Peyer's patch (tissue), 4 donors: ENCODE measurements around the gene MLLT10. TPM values are rescaled to one million over a fixed set of nuclear protein-coding genes. Genes with fewer than 3 reads are reported as not detected.
A peak's percentile ranks its signal among the peaks of the same experiment; 100 is the strongest.

ENCODE experiments used
- DNase-seq, 3 donors: peaks; one replicate each; pipeline ENCODE4 v3.0.0-alpha.2; 2017 to 2019
- H3K27ac ChIP-seq, 4 donors: fragments of 200-600 bp; sonication (generic); one replicate each; pipeline ENCODE4 v1.5.1; 2016 to 2019
- H3K27me3 ChIP-seq, 2 donors: fragments of 200-600 bp; sonication (generic); one replicate each; pipeline ENCODE4 v1.5.1; 2019
- H3K36me3 ChIP-seq, 3 donors: fragments of 200-600 bp; sonication (generic); one replicate each; pipeline ENCODE4 v1.5.1; 2016 to 2019
- H3K4me1 ChIP-seq, 4 donors: fragments of 200-600 bp; sonication (generic); one replicate each; pipeline ENCODE4 v1.5.1; 2016 to 2019
- H3K4me3 ChIP-seq, 4 donors: fragments of 200-600 bp; sonication (generic); 1 replicate in 3 of 4; 2 replicates in 1 of 4; pipeline ENCODE4 v1.5.1; 2016 to 2019; ENCODE audit warnings: mild to moderate bottlenecking in 1 of 4
- H3K9me3 ChIP-seq, 4 donors: fragments of 200-600 bp; sonication (generic); one replicate each; pipeline ENCODE4 v1.5.1; 2016 to 2019; ENCODE audit warnings: mild to moderate bottlenecking in 1 of 4
- POLR2A ChIP-seq, 2 donors: fragments of 450-650 bp; IDR thresholded peaks; one replicate each; pipeline ENCODE4 v1.5.1; 2017; ENCODE audit warnings: antibody characterized with exemption in 2 of 2, mild to moderate bottlenecking in 2 of 2, moderate library complexity in 2 of 2
- total RNA-seq, 4 donors: library from RNA; depleted of rRNA; stranded (reverse); fragments of >200 nt; gene quantifications; one replicate each; pipeline ENCODE4 v1.1.0, GENCODE V29; 2016
- TF ChIP-seq, protein P1 (sequence below), 6 experiments: fragments of 450-650 bp in 4 of 6; fragments of 200-600 bp in 2 of 6; sonication (generic) in 1 of 6; IDR thresholded peaks; one replicate each; pipeline ENCODE4 v1.5.1; 2017 to 2019; ENCODE audit warnings: antibody characterized with exemption in 6 of 6, mild to moderate bottlenecking in 3 of 6, moderate library complexity in 1 of 6

The MLLT10 gene
- total RNA-seq, 4 donors from 2014 or later: 25.2 to 65.2 (median 40.1) TPM

DNA sequence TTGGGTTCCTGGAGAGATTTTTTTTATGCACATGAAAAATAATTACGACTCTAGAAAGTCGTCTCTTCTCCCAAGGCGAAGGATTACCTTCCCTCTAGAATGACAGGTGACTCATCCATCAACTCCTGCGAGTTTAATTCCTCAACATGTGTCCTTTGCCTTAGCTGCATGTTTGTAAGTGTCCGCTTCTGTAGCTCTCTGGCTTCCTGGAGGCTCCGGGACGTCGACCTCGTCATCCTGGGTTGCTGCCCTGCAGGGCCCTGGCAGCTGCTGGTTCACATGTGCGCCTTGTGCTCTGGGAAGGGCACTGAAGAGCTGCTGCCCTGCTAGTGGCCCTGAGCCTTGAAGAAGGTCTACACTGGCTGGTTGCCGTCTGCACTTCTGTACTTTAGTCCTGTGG, 210.2 kb downstream of the MLLT10 start:
- no peak overlapping the region for H3K4me3 ChIP-seq
- no peaks in the 10 kb centered on the region for H3K9me3 ChIP-seq
- no peaks in the 10 kb centered on the region for H3K27me3 ChIP-seq
- TF ChIP-seq, protein P1, sequence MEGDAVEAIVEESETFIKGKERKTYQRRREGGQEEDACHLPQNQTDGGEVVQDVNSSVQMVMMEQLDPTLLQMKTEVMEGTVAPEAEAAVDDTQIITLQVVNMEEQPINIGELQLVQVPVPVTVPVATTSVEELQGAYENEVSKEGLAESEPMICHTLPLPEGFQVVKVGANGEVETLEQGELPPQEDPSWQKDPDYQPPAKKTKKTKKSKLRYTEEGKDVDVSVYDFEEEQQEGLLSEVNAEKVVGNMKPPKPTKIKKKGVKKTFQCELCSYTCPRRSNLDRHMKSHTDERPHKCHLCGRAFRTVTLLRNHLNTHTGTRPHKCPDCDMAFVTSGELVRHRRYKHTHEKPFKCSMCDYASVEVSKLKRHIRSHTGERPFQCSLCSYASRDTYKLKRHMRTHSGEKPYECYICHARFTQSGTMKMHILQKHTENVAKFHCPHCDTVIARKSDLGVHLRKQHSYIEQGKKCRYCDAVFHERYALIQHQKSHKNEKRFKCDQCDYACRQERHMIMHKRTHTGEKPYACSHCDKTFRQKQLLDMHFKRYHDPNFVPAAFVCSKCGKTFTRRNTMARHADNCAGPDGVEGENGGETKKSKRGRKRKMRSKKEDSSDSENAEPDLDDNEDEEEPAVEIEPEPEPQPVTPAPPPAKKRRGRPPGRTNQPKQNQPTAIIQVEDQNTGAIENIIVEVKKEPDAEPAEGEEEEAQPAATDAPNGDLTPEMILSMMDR (IDR thresholded peaks at IDR 0.05): no peak
- no peak for TF ChIP-seq POLR2A (IDR thresholded peaks at IDR 0.05)
- H3K27ac ChIP-seq: no peak overlapping the region
- no peaks in the 10 kb centered on the region for H3K4me1 ChIP-seq
- no peak for DNase-seq
- H3K36me3 ChIP-seq: peaks cover 0 to 51% (median 0%) of the 10 kb centered on the region in 3 donors

DNA sequence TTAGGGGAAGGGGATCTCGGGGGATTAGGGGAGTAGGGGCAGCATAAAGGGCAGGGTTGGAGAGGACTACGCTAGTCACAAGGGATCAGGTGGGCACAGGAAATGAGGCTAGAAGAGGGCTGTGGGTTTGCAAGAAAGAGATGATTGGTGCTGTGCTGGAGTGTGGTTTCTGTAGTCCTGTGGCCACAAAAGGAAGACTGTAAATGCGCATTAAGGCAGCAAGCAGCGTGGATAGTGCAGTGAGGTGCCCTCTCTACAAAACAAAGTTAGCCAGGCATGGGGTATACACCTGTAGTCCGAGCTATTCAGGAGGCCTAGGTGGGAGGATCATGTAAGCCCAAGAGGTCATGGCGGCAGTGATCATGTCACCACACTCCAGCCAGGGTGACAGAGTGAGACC, 212.1 kb downstream of the MLLT10 start:
- H3K27me3 ChIP-seq: no peaks in the 10 kb centered on the region
- no peaks in the 10 kb centered on the region for H3K9me3 ChIP-seq
- peaks cover 0 to 2% (median 0%) of the 10 kb centered on the region in 4 donors for H3K4me1 ChIP-seq
- H3K36me3 ChIP-seq: peaks cover 0 to 37% (median 0%) of the 10 kb centered on the region in 3 donors
- peak overlapping the region in 1 of 4 donors; percentile 4 for H3K27ac ChIP-seq
- TF ChIP-seq, protein P1 (IDR thresholded peaks at IDR 0.05): no peak
- no peak for DNase-seq
- no peak overlapping the region for H3K4me3 ChIP-seq

DNA sequence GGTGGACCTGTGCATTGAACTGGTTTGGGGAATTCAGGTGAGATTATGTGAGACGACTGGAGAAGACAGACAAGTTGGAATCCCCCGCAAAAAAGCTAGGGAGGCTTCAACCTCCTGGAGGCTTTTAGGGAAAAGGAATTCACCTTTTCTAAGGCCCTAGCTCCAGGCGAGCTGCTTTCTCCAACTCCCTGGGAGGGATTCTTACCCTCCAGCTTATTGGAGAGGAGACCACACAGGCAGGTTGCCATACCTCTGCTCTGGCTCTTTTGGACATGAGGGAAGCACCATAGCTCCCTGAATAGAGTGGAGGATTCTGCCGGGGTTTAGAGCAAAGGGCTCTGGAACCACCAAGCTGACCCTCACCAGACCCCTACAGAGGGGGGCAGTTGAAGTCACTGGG, 213.8 kb downstream of the MLLT10 start:
- no peak overlapping the region for H3K27ac ChIP-seq
- H3K4me3 ChIP-seq: no peak overlapping the region
- no peak for TF ChIP-seq POLR2A (IDR thresholded peaks at IDR 0.05)
- TF ChIP-seq, protein P1 (IDR thresholded peaks at IDR 0.05): no peak
- peaks cover 0 to 21% (median 0%) of the 10 kb centered on the region in 3 donors for H3K36me3 ChIP-seq
- H3K9me3 ChIP-seq: no peaks in the 10 kb centered on the region
- no peak for DNase-seq
- H3K27me3 ChIP-seq: no peaks in the 10 kb centered on the region
- H3K4me1 ChIP-seq: peaks cover 0 to 3% (median 0%) of the 10 kb centered on the region in 4 donors

DNA sequence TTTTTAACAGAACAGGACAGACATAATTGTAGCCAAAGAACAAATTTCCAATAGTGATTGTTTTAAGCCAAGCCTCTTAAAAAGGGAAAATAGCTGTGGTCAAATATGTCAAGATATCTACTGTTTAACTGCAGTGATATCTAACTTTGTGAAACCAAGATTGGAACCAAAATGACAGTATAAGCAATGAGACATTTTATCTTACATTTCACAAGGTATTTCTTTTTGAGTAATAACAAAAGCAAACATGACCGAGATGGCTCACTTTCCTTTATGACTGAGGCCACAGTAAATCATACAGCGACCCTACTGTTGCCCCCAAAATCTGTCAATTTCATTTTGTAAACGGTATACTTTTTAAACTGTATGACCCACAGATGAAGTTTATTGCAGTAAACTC, 215.8 kb downstream of the MLLT10 start:
- Histone ChIP-seq H3K27ac (no peak overlapping the region), H3K27me3 (no peaks in the 10 kb centered on the region), H3K36me3 (peaks cover 0 to 5% (median 0%) of the 10 kb centered on the region in 3 donors), H3K9me3 (no peaks in the 10 kb centered on the region), H3K4me1 (peaks cover 0 to 3% (median 0%) of the 10 kb centered on the region in 4 donors), H3K4me3 (no peak overlapping the region)
- no peak for DNase-seq
- no peak for TF ChIP-seq POLR2A (IDR thresholded peaks at IDR 0.05)
- TF ChIP-seq, protein P1 (IDR thresholded peaks at IDR 0.05): no peak

DNA sequence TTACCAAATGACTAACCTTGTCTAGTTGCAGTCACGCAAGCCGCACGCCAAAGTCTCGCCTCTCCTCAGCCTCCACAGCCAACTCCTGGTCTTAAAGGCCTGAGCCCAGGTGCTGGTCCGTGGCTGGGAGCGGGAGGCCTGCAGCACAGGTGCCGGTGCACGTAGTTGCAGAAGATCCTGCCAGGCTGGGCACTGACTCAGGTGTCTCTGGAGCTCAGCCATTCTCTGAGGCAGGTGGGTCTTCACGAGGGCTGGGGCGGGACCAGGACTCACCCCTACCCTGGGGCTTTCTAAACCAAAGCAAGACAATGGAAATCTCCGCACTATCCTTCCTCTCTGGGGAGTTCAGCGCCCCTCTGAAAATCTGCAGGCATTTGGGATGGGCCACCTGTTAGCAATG, 216.4 kb downstream of the MLLT10 start:
- H3K36me3 ChIP-seq: no peaks in the 10 kb centered on the region
- TF ChIP-seq POLR2A (IDR thresholded peaks at IDR 0.05): no peak
- TF ChIP-seq, protein P1 (IDR thresholded peaks at IDR 0.05): no peak
- H3K27me3 ChIP-seq: no peaks in the 10 kb centered on the region
- H3K4me1 ChIP-seq: peaks cover 0 to 3% (median 0%) of the 10 kb centered on the region in 4 donors
- no peak overlapping the region for H3K4me3 ChIP-seq
- no peaks in the 10 kb centered on the region for H3K9me3 ChIP-seq
- H3K27ac ChIP-seq: no peak overlapping the region
- no peak for DNase-seq
